ENCODE results near the gene RNPEP.

GRCh38 chr1:201970334-201971159 lies 11.9 kb upstream of the RNPEP start:
- TF ChIP-seq, protein P1, sequence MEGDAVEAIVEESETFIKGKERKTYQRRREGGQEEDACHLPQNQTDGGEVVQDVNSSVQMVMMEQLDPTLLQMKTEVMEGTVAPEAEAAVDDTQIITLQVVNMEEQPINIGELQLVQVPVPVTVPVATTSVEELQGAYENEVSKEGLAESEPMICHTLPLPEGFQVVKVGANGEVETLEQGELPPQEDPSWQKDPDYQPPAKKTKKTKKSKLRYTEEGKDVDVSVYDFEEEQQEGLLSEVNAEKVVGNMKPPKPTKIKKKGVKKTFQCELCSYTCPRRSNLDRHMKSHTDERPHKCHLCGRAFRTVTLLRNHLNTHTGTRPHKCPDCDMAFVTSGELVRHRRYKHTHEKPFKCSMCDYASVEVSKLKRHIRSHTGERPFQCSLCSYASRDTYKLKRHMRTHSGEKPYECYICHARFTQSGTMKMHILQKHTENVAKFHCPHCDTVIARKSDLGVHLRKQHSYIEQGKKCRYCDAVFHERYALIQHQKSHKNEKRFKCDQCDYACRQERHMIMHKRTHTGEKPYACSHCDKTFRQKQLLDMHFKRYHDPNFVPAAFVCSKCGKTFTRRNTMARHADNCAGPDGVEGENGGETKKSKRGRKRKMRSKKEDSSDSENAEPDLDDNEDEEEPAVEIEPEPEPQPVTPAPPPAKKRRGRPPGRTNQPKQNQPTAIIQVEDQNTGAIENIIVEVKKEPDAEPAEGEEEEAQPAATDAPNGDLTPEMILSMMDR (IDR thresholded peaks at IDR 0.05): no peak
- no peak for TF ChIP-seq POLR2A (IDR thresholded peaks at IDR 0.05)

Data from heart left ventricle (tissue), 13 donors.